Transverse colon (tissue), 4 donors: ENCODE measurements around the gene CDRT4.

Source experiments
- CTCF ChIP-seq, 5 experiments: fragments of 200-600 bp in 3 of 5; fragments of 450-650 bp in 2 of 5; sonication (generic) in 3 of 5; IDR thresholded peaks; 1 replicate in 2 of 5; 2 replicates in 3 of 5; pipeline ENCODE4 v1.5.1; 2016 to 2017; ENCODE audit warnings: antibody characterized with exemption in 5 of 5, inconsistent platforms in 3 of 5, mild to moderate bottlenecking in 2 of 5, moderate library complexity in 1 of 5
- EP300 ChIP-seq: sonication (generic); formaldehyde crosslinking; IDR thresholded peaks from one replicate; pipeline ENCODE4 v1.6.1; 2017; ENCODE audit warnings: antibody characterized with exemption, low read depth
- POLR2AphosphoS5 ChIP-seq, 3 donors: sonication (generic); formaldehyde crosslinking; IDR thresholded peaks; one replicate each; pipeline ENCODE4 v1.6.1; 2016; ENCODE audit warnings: antibody characterized with exemption in 3 of 3

- TF ChIP-seq CTCF (IDR thresholded peaks at IDR 0.05) (no peak), EP300 (no peak), POLR2AphosphoS5 (IDR thresholded peaks at IDR 0.05) (no peak)
Observed at GRCh38 chr17:15496735-15497670, 29.6 kb upstream of the CDRT4 start.
